Activated T-cell treated with anti-CD3 and anti-CD28 coated beads, Interleukin-2, amount 50 U/mL, for 72 hours (primary cell): ENCODE data around the gene ITGA5. TPM values are rescaled to one million over a fixed set of nuclear protein-coding genes. Genes with fewer than 3 reads are reported as not detected.

Source experiments
- ATAC-seq, 2 donors: fragments of 150-1000 bp; cut with Tn5 transposase; replicated peaks in 1 of 2; 2 replicates each; pipeline ENCODE4 v1.10.0; 2021; ENCODE audit warnings: moderate library complexity in 2 of 2, mild to moderate bottlenecking in 1 of 2
- DNase-seq, 2 donors: peaks; one replicate each; pipeline ENCODE4 v3.0.0; 2021 to 2022; ENCODE audit warnings: mixed read lengths in 1 of 2
- H3K27ac Mint-ChIP-seq: one replicate; pipeline ENCODE4 v1.8.0; 2022; ENCODE audit warnings: mild to moderate bottlenecking, moderate library complexity, mixed read lengths
- H3K27me3 Mint-ChIP-seq: one replicate; pipeline ENCODE4 v1.8.0; 2022; ENCODE audit warnings: low read depth, mixed read lengths
- H3K36me3 Mint-ChIP-seq, 2 donors: one replicate each; pipeline ENCODE4 v1.8.0; 2022; ENCODE audit warnings: mixed read lengths in 2 of 2, mild to moderate bottlenecking in 1 of 2; ENCODE audit not compliant: insufficient read depth in 2 of 2
- H3K4me1 Mint-ChIP-seq: one replicate; pipeline ENCODE4 v1.8.0; 2022; ENCODE audit warnings: low read depth, mixed read lengths
- H3K4me3 Mint-ChIP-seq, 2 donors: one replicate each; pipeline ENCODE4 v1.8.0; 2022; ENCODE audit warnings: mild to moderate bottlenecking in 2 of 2, mixed read lengths in 2 of 2, moderate library complexity in 2 of 2
- H3K9me3 Mint-ChIP-seq, 2 donors: one replicate each; pipeline ENCODE4 v1.8.0; 2022; ENCODE audit warnings: mixed read lengths in 2 of 2
- total RNA-seq, 2 donors: library from RNA; stranded (reverse); gene quantifications; one replicate each; pipeline ENCODE4 v1.2.3, GENCODE V29; 2022

The ITGA5 gene
- total RNA-seq, 2 donors from 2014 or later = 20.6 to 27.4 TPM

- Mint-ChIP-seq H3K27ac (no peak overlapping the region), H3K9me3 (no peaks in the 10 kb centered on the region), H3K4me3 (peak overlapping the region in 1 of 2 donors; percentile 61), H3K4me1 (peaks cover 19% of the 10 kb centered on the region), H3K27me3 (no peaks in the 10 kb centered on the region), H3K36me3 (peaks cover 0 to 2% of the 10 kb centered on the region in 2 donors)
- no peak for DNase-seq
- ATAC-seq = no peak
Measured at GRCh38 chr12:54352891-54353874, 65.9 kb downstream of the ITGA5 start.

- peak; percentile 46 to 56 for DNase-seq
- H3K27ac Mint-ChIP-seq = peak overlapping the region; percentile 55
- no peaks in the 10 kb centered on the region for H3K9me3 Mint-ChIP-seq
- no peaks in the 10 kb centered on the region for H3K27me3 Mint-ChIP-seq
- peaks cover 17% of the 10 kb centered on the region for H3K4me1 Mint-ChIP-seq
- peaks cover 3 to 5% of the 10 kb centered on the region in 2 donors for H3K36me3 Mint-ChIP-seq
- peak overlapping the region; percentile 61 to 74 for H3K4me3 Mint-ChIP-seq
- ATAC-seq = peak; percentile 83 to 85
Measured at GRCh38 chr12:54352022-54352531, 67.0 kb downstream of the ITGA5 start.

DNA sequence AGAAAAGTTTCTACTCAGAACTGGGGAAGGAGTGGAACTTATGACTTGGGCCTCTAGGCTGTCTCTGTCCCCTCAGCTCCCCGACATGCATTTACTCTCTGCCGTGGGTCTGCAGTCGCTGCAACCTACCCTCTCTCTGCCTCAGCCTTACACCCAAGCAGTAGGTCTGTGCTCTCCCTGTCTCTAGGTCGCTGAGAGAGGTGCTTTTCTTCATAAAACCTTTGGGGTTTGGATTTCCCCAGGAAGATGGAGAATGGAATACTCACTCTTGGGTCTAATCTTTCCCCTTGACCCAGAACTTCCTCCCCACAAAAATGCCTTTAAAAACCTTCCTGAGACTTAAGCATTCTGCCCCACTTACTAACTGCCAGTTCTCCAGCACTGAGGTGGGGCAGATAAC is 67.7 kb downstream of the ITGA5 start:
- Mint-ChIP-seq H3K36me3 (peaks cover 3 to 5% of the 10 kb centered on the region in 2 donors), H3K9me3 (no peaks in the 10 kb centered on the region), H3K27ac (no peak overlapping the region), H3K27me3 (no peaks in the 10 kb centered on the region), H3K4me1 (peaks cover 15% of the 10 kb centered on the region), H3K4me3 (peak overlapping the region in 1 of 2 donors; percentile 74)
- ATAC-seq = no peak
- DNase-seq = no peak

GRCh38 chr12:54350743-54351142 is 68.3 kb downstream of the ITGA5 start:
- no peak overlapping the region for H3K27ac Mint-ChIP-seq
- H3K36me3 Mint-ChIP-seq = peaks cover 3 to 5% of the 10 kb centered on the region in 2 donors
- H3K27me3 Mint-ChIP-seq = no peaks in the 10 kb centered on the region
- no peak overlapping the region for H3K4me3 Mint-ChIP-seq
- DNase-seq = no peak
- no peak for ATAC-seq
- H3K9me3 Mint-ChIP-seq = no peaks in the 10 kb centered on the region
- peaks cover 15% of the 10 kb centered on the region for H3K4me1 Mint-ChIP-seq

DNA sequence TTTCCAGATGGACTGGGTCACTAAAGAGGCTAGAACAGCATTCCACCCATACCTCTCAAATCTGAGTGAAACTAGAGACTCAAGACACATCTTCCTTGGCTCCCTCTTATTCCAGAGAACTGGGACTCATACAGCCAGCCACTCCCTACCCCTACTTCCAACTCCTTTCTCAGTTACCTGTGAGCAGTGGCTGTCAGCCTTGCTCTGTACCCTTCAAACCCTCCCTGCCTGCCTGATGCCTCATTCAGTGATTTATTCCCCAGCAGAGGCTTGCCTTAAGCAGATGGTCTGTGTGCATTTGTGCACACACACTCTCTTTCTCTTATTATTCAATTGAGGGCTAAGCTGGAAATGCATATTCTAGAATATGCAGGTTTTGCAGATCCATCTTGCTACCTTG is 69.4 kb downstream of the ITGA5 start:
- Mint-ChIP-seq H3K27me3 (no peaks in the 10 kb centered on the region), H3K27ac (no peak overlapping the region), H3K4me1 (peaks cover 15% of the 10 kb centered on the region), H3K4me3 (no peak overlapping the region), H3K36me3 (peaks cover 3 to 10% of the 10 kb centered on the region in 2 donors), H3K9me3 (no peaks in the 10 kb centered on the region)
- DNase-seq = no peak
- ATAC-seq = no peak

DNA sequence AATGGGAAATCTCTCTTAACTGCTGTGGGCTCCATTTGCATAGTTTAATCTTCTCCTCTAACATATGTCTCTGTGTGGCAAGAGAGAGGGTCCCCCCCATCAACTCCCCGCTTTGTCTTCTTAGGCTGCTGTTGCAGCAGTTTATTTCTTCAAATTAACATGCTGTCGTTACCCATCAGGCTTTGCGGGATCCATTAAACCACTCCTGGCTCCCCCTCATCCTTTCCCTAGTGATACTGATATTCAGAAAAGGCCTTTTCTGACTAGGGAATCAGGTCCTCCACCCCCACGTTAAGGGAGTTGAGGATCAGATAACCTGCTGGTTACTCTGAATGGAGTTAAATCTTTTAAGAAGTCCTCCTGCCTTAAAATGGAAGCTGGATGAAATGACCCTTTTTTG is 70.0 kb downstream of the ITGA5 start:
- DNase-seq (no peak), ATAC-seq (no peak)
- Mint-ChIP-seq H3K9me3 (no peaks in the 10 kb centered on the region), H3K36me3 (peaks cover 3 to 10% of the 10 kb centered on the region in 2 donors), H3K4me3 (no peak overlapping the region), H3K27ac (no peak overlapping the region), H3K4me1 (peaks cover 15% of the 10 kb centered on the region), H3K27me3 (no peaks in the 10 kb centered on the region)

Other genes with a start within 250 kb of the ITGA5 start
- gene SMUG1, start 230.3 kb downstream of the ITGA5 start, total RNA-seq = 10 to 100 TPM; 21.4 to 24.9 TPM
- 100 to 1,000 TPM in 1 of 2 donors, 10 to 100 TPM in 1; 89.4 to 108 TPM for gene CBX5, start 139.1 kb downstream of the ITGA5 start, total RNA-seq
- 1,000 to 10,000 TPM; 1,863 to 1,950 TPM for gene HNRNPA1, start 138.5 kb downstream of the ITGA5 start, total RNA-seq
- under 1 TPM in 1 of 2 donors, not detected in 1; 0.19 TPM for gene NFE2, start 118.3 kb downstream of the ITGA5 start, total RNA-seq
- gene COPZ1, start 94.1 kb downstream of the ITGA5 start, total RNA-seq = 100 to 1,000 TPM; 124 to 135 TPM
- gene GPR84, start 54.8 kb downstream of the ITGA5 start, total RNA-seq = 10 to 100 TPM in 1 of 2 donors, 1 to 10 TPM in 1; 3.8 to 16.0 TPM
- 1 to 10 TPM; 1.3 to 2.8 TPM for gene ZNF385A, start 34.5 kb downstream of the ITGA5 start, total RNA-seq
- gene GTSF1, start 54.3 kb upstream of the ITGA5 start, total RNA-seq = 10 to 100 TPM in 1 of 2 donors, 1 to 10 TPM in 1; 8.5 to 12.4 TPM
- 100 to 1,000 TPM; 124 to 148 TPM for gene NCKAP1L, start 78.5 kb upstream of the ITGA5 start, total RNA-seq
- gene PDE1B, start 130.3 kb upstream of the ITGA5 start, total RNA-seq = 10 to 100 TPM; 10.9 to 15.3 TPM
- gene PPP1R1A, start 169.4 kb upstream of the ITGA5 start, total RNA-seq = not detected
- gene LACRT, start 215.6 kb upstream of the ITGA5 start, total RNA-seq = not detected
- not detected for gene DCD, start 229.1 kb upstream of the ITGA5 start, total RNA-seq